Measurements from ENCODE around the gene SLIT1.

- no peak for TF ChIP-seq POLR2AphosphoS5 (IDR thresholded peaks at IDR 0.05; ENCODE audit: low read depth, low read length)
- TF ChIP-seq POLR2A (IDR thresholded peaks at IDR 0.05; ENCODE audit: low read depth, low read length) = no peak
These were observed 121.5 kb downstream of the SLIT1 start for GRCh38 chr10:97063983-97064837.

Measured in GM12892 (cell line).